Activated CD4-positive, alpha-beta T cell treated with anti-CD3 and anti-CD28 coated beads, Interleukin-2, amount 10 ng/mL, durations not matched to agents 7 days and 5 days (primary cell): ENCODE results near the gene CRTAP. TPM values are rescaled to one million over a fixed set of nuclear protein-coding genes. Genes with fewer than 3 reads are reported as not detected.
"Not testable (repeated sequence)": the region's sequence is repeated elsewhere in the genome, so short reads cannot be mapped to it uniquely, and the experiment has no call there.

Experiments
- CTCF ChIA-PET: fragments of 350-600 bp; sonication (Branson Sonifier 250); formaldehyde crosslinking; loops from one replicate; lab custom pipeline; 2021; ENCODE audit warnings: antibody characterized with exemption; lab: Charles Lee
- POLR2A ChIA-PET: fragments of 350-600 bp; sonication (Branson Sonifier 250); formaldehyde crosslinking; loops from one replicate; lab custom pipeline; 2021; ENCODE audit warnings: antibody characterized with exemption; lab: Charles Lee
- DNase-seq: peaks from one replicate; pipeline ENCODE4 v3.0.0-alpha.2; 2020
- H3K27ac Mint-ChIP-seq: one replicate; pipeline ENCODE4 v1.8.0; 2021; ENCODE audit warnings: mild to moderate bottlenecking, moderate library complexity, mixed read lengths
- H3K27me3 Mint-ChIP-seq: one replicate; pipeline ENCODE4 v1.8.0; 2021; ENCODE audit warnings: mixed read lengths
- H3K36me3 Mint-ChIP-seq: one replicate; pipeline ENCODE4 v1.8.0; 2021; ENCODE audit warnings: low read depth, mixed read lengths
- H3K4me1 Mint-ChIP-seq: one replicate; pipeline ENCODE4 v1.8.0; 2021; ENCODE audit warnings: mixed read lengths
- H3K4me3 Mint-ChIP-seq: one replicate; pipeline ENCODE4 v1.8.0; 2021; ENCODE audit warnings: mild to moderate bottlenecking, moderate library complexity, mixed read lengths
- H3K9me3 Mint-ChIP-seq: one replicate; pipeline ENCODE4 v1.8.0; 2021; ENCODE audit warnings: mixed read lengths
- total RNA-seq, 2 experiments: library from RNA; stranded (reverse); gene quantifications; one replicate each; pipeline ENCODE4 v1.2.3, GENCODE V29; 2021

CRTAP gene
- total RNA-seq, 2 experiments from 2014 or later = 38.8 to 39.3 TPM

- no peak overlapping the region for H3K27ac Mint-ChIP-seq
- ChIA-PET CTCF (interaction anchor here (0.6 kb wide), 1 partner anchor 60 kb away, joined by 3 read pairs; no protein-coding TSS in a partner anchor), POLR2A (no interaction called here)
- no peak overlapping the region for H3K4me3 Mint-ChIP-seq
- H3K27me3 Mint-ChIP-seq = no peaks in the 10 kb centered on the region
- peaks cover 9% of the 10 kb centered on the region for H3K4me1 Mint-ChIP-seq
- H3K36me3 Mint-ChIP-seq = peaks cover 4% of the 10 kb centered on the region
- peaks cover 4% of the 10 kb centered on the region for H3K9me3 Mint-ChIP-seq
- DNase-seq = no peak
Measured at GRCh38 chr3:33170531-33170930, 56.7 kb downstream of the CRTAP start.

- peaks cover 9% of the 10 kb centered on the region for H3K4me1 Mint-ChIP-seq
Measured at GRCh38 chr3:33171580-33171979, 57.8 kb downstream of the CRTAP start.

DNA sequence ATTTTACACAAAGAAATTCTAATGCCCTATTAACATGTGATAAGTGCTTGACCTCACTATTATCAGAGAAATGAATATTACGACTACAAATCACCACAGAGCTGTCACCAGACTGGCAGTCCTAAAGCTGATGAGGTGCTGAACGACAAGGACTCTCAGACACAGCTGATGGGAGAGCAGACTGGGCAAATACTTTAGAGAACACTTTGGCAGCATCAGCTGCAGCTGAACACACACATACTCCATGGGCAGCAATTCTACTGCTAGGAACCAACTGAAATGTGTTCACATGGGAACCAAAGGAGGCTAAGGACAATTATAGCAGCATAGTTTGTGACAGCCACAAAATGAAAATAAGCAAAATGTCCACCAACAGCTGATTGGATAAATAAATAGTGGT, 59.3 kb downstream of the CRTAP start:
- POLR2A ChIA-PET = no interaction called here
- Mint-ChIP-seq H3K4me3 (no peak overlapping the region), H3K36me3 (peaks cover 4% of the 10 kb centered on the region), H3K27ac (no peak overlapping the region), H3K4me1 (peaks cover 9% of the 10 kb centered on the region), H3K9me3 (peaks cover 4% of the 10 kb centered on the region), H3K27me3 (peaks cover 9% of the 10 kb centered on the region)
- no peak for DNase-seq
- CTCF ChIA-PET = no interaction called here

More at GRCh38 chr3:33171580-33171979, 57.8 kb downstream of the CRTAP start:
- CTCF ChIA-PET = no interaction called here
- H3K27me3 Mint-ChIP-seq = peaks cover 1% of the 10 kb centered on the region
- H3K27ac Mint-ChIP-seq = peak overlapping the region; percentile 52
- H3K36me3 Mint-ChIP-seq = peaks cover 4% of the 10 kb centered on the region
- H3K9me3 Mint-ChIP-seq = peaks cover 4% of the 10 kb centered on the region
- DNase-seq = peak; percentile 27
- H3K4me3 Mint-ChIP-seq = no peak overlapping the region
- POLR2A ChIA-PET = no interaction called here

- no peak overlapping the region for H3K4me3 Mint-ChIP-seq
- H3K4me1 Mint-ChIP-seq = peaks cover 9% of the 10 kb centered on the region
- peaks cover 4% of the 10 kb centered on the region for H3K9me3 Mint-ChIP-seq
- peaks cover 9% of the 10 kb centered on the region for H3K27me3 Mint-ChIP-seq
- H3K27ac Mint-ChIP-seq = no peak overlapping the region
- H3K36me3 Mint-ChIP-seq = peaks cover 4% of the 10 kb centered on the region
- no peak for DNase-seq
- ChIA-PET POLR2A (no interaction called here), CTCF (no interaction called here)
Measured at GRCh38 chr3:33173672-33174071, 59.9 kb downstream of the CRTAP start.

DNA sequence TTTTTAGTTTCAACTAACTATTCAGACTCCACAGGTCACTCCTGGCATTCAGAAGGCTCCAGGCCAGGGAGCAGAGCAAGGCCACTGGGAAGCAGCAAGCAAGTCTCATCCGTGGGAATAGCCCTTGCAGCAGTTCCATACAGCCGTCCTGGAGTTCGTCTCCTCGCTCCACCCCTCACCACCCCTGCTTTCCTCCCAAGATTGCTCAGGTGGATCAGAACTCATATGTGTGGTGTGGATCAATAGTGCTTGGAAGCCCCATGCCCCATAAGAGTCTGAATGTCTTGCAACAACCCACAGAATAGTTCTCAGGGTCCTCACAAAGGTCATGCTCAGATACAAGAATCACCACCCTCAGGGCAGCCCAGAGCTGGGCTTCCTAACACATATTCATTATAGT, 60.3 kb downstream of the CRTAP start:
- Mint-ChIP-seq H3K9me3 (peaks cover 5% of the 10 kb centered on the region), H3K27ac (no peak overlapping the region), H3K4me3 (no peak overlapping the region), H3K36me3 (peaks cover 4% of the 10 kb centered on the region), H3K4me1 (peaks cover 9% of the 10 kb centered on the region), H3K27me3 (peaks cover 9% of the 10 kb centered on the region)
- ChIA-PET POLR2A (no interaction called here), CTCF (interaction anchor here (1.1 kb wide), 1 partner anchor 43 kb away, joined by 4 read pairs; no protein-coding TSS in a partner anchor)
- DNase-seq = no peak

GRCh38 chr3:33174711-33175414, 61.0 kb downstream of the CRTAP start:
- CTCF ChIA-PET = interaction anchor here (1.1 kb wide), 1 partner anchor 43 kb away, joined by 4 read pairs; no protein-coding TSS in a partner anchor
- H3K4me1 Mint-ChIP-seq = peaks cover 9% of the 10 kb centered on the region

GRCh38 chr3:33179132-33179531, 65.3 kb downstream of the CRTAP start:
- H3K4me3 Mint-ChIP-seq = no peak overlapping the region
- H3K27ac Mint-ChIP-seq = no peak overlapping the region
- DNase-seq = no peak
- no peaks in the 10 kb centered on the region for H3K36me3 Mint-ChIP-seq
- no peaks in the 10 kb centered on the region for H3K4me1 Mint-ChIP-seq
- peaks cover 15% of the 10 kb centered on the region for H3K27me3 Mint-ChIP-seq
- H3K9me3 Mint-ChIP-seq = peaks cover 3% of the 10 kb centered on the region
- POLR2A ChIA-PET = no interaction called here
- CTCF ChIA-PET = no interaction called here

More at GRCh38 chr3:33174711-33175414, 61.0 kb downstream of the CRTAP start:
- H3K4me3 Mint-ChIP-seq = no peak overlapping the region
- no peak overlapping the region for H3K27ac Mint-ChIP-seq
- peaks cover 8% of the 10 kb centered on the region for H3K9me3 Mint-ChIP-seq
- no peak for DNase-seq
- H3K36me3 Mint-ChIP-seq = peaks cover 4% of the 10 kb centered on the region
- POLR2A ChIA-PET = no interaction called here
- H3K27me3 Mint-ChIP-seq = peaks cover 9% of the 10 kb centered on the region

- CTCF ChIA-PET = no interaction called here
- H3K36me3 Mint-ChIP-seq = no peaks in the 10 kb centered on the region
- H3K27me3 Mint-ChIP-seq = peaks cover 24% of the 10 kb centered on the region
- DNase-seq = no peak
- POLR2A ChIA-PET = no interaction called here
- H3K9me3 Mint-ChIP-seq = peaks cover 3% of the 10 kb centered on the region
- no peak overlapping the region for H3K4me3 Mint-ChIP-seq
- H3K27ac Mint-ChIP-seq = no peak overlapping the region
- H3K4me1 Mint-ChIP-seq = no peaks in the 10 kb centered on the region
Measured at GRCh38 chr3:33181229-33181628, 67.4 kb downstream of the CRTAP start.

DNA sequence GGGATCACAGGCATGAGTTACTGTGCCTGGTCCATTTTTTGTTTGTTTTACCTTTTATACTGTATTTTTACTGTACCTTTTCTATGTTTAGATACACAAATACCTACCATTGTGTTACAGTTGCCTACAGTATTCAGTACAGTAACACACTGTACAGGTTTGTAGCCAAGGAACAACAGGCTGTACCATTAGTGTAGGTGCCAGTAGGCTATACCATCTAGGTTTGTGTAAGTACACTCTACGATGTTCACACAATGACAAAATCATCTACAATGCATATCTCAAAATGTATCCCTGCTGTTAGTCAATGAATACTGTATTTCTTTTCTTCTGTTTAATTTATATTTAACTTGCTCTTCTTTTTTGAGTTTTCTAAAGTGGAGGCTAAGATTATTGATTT, 67.8 kb downstream of the CRTAP start:
- H3K4me1 Mint-ChIP-seq, POLR2A ChIA-PET, H3K9me3 Mint-ChIP-seq, H3K27ac Mint-ChIP-seq, DNase-seq, H3K36me3 Mint-ChIP-seq, H3K4me3 Mint-ChIP-seq, CTCF ChIA-PET: not testable (repeated sequence)
- H3K27me3 Mint-ChIP-seq = peaks cover 22% of the 10 kb centered on the region

GRCh38 chr3:33184863-33185262, 71.0 kb downstream of the CRTAP start:
- ChIA-PET CTCF (interaction anchor here (0.6 kb wide), 1 partner anchor 49 kb away, joined by 3 read pairs; no protein-coding TSS in a partner anchor), POLR2A (no interaction called here)
- Mint-ChIP-seq H3K36me3 (no peaks in the 10 kb centered on the region), H3K9me3 (no peaks in the 10 kb centered on the region), H3K27me3 (peaks cover 19% of the 10 kb centered on the region), H3K27ac (no peak overlapping the region), H3K4me1 (no peaks in the 10 kb centered on the region), H3K4me3 (no peak overlapping the region)
- no peak for DNase-seq

- POLR2A ChIA-PET = no interaction called here
- H3K9me3 Mint-ChIP-seq = no peaks in the 10 kb centered on the region
Measured at GRCh38 chr3:33186524-33187367, 72.9 kb downstream of the CRTAP start.

GRCh38 chr3:33187368-33187634, 73.5 kb downstream of the CRTAP start:
- Mint-ChIP-seq H3K27me3 (peaks cover 19% of the 10 kb centered on the region), H3K9me3 (no peaks in the 10 kb centered on the region), H3K4me3 (no peak overlapping the region), H3K4me1 (no peaks in the 10 kb centered on the region), H3K36me3 (no peaks in the 10 kb centered on the region), H3K27ac (no peak overlapping the region)
- ChIA-PET POLR2A (no interaction called here), CTCF (interaction anchor here (0.7 kb wide), 1 partner anchor 614 kb away, joined by 5 read pairs; no protein-coding TSS in a partner anchor)
- no peak for DNase-seq

More at GRCh38 chr3:33186524-33187367, 72.9 kb downstream of the CRTAP start:
- DNase-seq = no peak
- CTCF ChIA-PET = interaction anchor here (0.7 kb wide), 1 partner anchor 614 kb away, joined by 5 read pairs; no protein-coding TSS in a partner anchor
- no peak overlapping the region for H3K4me3 Mint-ChIP-seq
- H3K27ac Mint-ChIP-seq = no peak overlapping the region
- peaks cover 19% of the 10 kb centered on the region for H3K27me3 Mint-ChIP-seq
- no peaks in the 10 kb centered on the region for H3K4me1 Mint-ChIP-seq
- no peaks in the 10 kb centered on the region for H3K36me3 Mint-ChIP-seq

GRCh38 chr3:33194303-33194702, 80.5 kb downstream of the CRTAP start:
- DNase-seq = no peak
- ChIA-PET CTCF (no interaction called here), POLR2A (no interaction called here)
- H3K36me3 Mint-ChIP-seq = no peaks in the 10 kb centered on the region
- no peak overlapping the region for H3K4me3 Mint-ChIP-seq
- no peak overlapping the region for H3K27ac Mint-ChIP-seq
- no peaks in the 10 kb centered on the region for H3K27me3 Mint-ChIP-seq
- no peaks in the 10 kb centered on the region for H3K4me1 Mint-ChIP-seq
- no peaks in the 10 kb centered on the region for H3K9me3 Mint-ChIP-seq
